Fibroblast of lung (primary cell): ENCODE measurements around the gene GNG12. TPM values are rescaled to one million over a fixed set of nuclear protein-coding genes. Genes with fewer than 3 reads are reported as not detected.

Experiments used
- DNase-seq, 2 donors: peaks; one replicate each; pipeline versions ENCODE4 v3.0.0 to v3.0.0-alpha.2; 2010; ENCODE audit warnings: low read depth in 2 of 2
- H2AFZ ChIP-seq: 2 replicates; pipeline ENCODE4 v1.5.1; 2012; ENCODE audit warnings: low read length, control low read depth, inconsistent platforms
- H3K27ac ChIP-seq: 2 replicates; pipeline ENCODE4 v1.5.1; 2011; ENCODE audit warnings: low read length, control low read depth; ENCODE audit not compliant: insufficient read depth
- H3K27me3 ChIP-seq: 2 replicates; pipeline ENCODE4 v1.5.1; 2011; ENCODE audit warnings: mild to moderate bottlenecking, low read length; ENCODE audit not compliant: control insufficient read depth, insufficient read depth
- H3K36me3 ChIP-seq: 2 replicates; pipeline ENCODE4 v1.5.1; 2011; ENCODE audit warnings: low read length; ENCODE audit not compliant: control insufficient read depth, insufficient read depth
- H3K4me1 ChIP-seq: 2 replicates; pipeline ENCODE4 v1.5.1; 2011; ENCODE audit warnings: low read length; ENCODE audit not compliant: control insufficient read depth, insufficient read depth; ENCODE audit errors: extremely low read depth
- H3K4me2 ChIP-seq: 2 replicates; pipeline ENCODE4 v1.5.1; 2011; ENCODE audit warnings: low read length, control low read depth; ENCODE audit not compliant: insufficient read depth; ENCODE audit errors: extremely low read depth
- H3K4me3 ChIP-seq, 4 experiments: fragments of 200-600 bp in 1 of 4; sonication (generic) in 1 of 4; replicated peaks in 1 of 4; 2 replicates each; pipeline ENCODE4 v1.5.1; 2011 to 2016; ENCODE audit warnings: low read length in 4 of 4, low read depth in 3 of 4, mild to moderate bottlenecking in 3 of 4, control low read depth in 2 of 4, inconsistent platforms in 1 of 4, mixed read lengths in 1 of 4; ENCODE audit not compliant: insufficient read depth in 1 of 4; ENCODE audit errors: control extremely low read depth in 1 of 4
- H3K79me2 ChIP-seq: 2 replicates; pipeline ENCODE4 v1.5.1; 2012; ENCODE audit warnings: mild to moderate bottlenecking, low read length, inconsistent platforms; ENCODE audit not compliant: control insufficient read depth, insufficient read depth
- H3K9ac ChIP-seq: 2 replicates; pipeline ENCODE4 v1.5.1; 2011; ENCODE audit warnings: mild to moderate bottlenecking, low read length, control low read depth; ENCODE audit not compliant: insufficient read depth
- H3K9me3 ChIP-seq: 2 replicates; pipeline ENCODE4 v1.5.1; 2012; ENCODE audit warnings: low read depth, low read length; ENCODE audit not compliant: control insufficient read depth, insufficient read depth
- H4K20me1 ChIP-seq: 2 replicates; pipeline ENCODE4 v1.5.1; 2011; ENCODE audit warnings: low read length; ENCODE audit not compliant: control insufficient read depth, insufficient read depth; ENCODE audit errors: extremely low read depth
- CTCF ChIP-seq, 2 donors: IDR thresholded peaks in 1 of 2; conservative IDR thresholded peaks in 1 of 2; 1 replicate in 1 of 2; 2 replicates in 1 of 2; pipeline ENCODE4 v1.5.1; 2011 to 2012; ENCODE audit warnings: low read length in 2 of 2, control low read depth in 1 of 2, inconsistent platforms in 1 of 2, low read depth in 1 of 2, mild to moderate bottlenecking in 1 of 2
- EZH2 ChIP-seq: IDR thresholded peaks from 2 replicates; pipeline ENCODE4 v1.5.1; 2012; ENCODE audit warnings: low read length, control low read depth, mild to moderate bottlenecking; ENCODE audit errors: missing control alignments
- polyA plus RNA-seq, 2 donors: library from polyadenylated mRNA; depleted of rRNA in 1 of 2; stranded (reverse) in 1 of 2; unstranded in 1 of 2; fragments of >200 nt; gene quantifications; 2 replicates each; pipeline ENCODE4 v1.2.1, GENCODE V29; 2011 to 2012; ENCODE audit warnings: missing spikeins in 1 of 2
- total RNA-seq: library from RNA; depleted of rRNA; stranded (reverse); fragments of >200 nt; gene quantifications from 2 replicates; pipeline ENCODE4 v1.2.1, GENCODE V29; 2014

The GNG12 gene
- total and polyA plus RNA-seq, 2 donors (not counting 1 experiment from before 2014, with no cell fraction given): 127 to 241 TPM

- H3K27ac ChIP-seq: no peak overlapping the region
- no peak overlapping the region for H3K4me3 ChIP-seq
- no peak overlapping the region for H3K4me2 ChIP-seq
- H3K27me3 ChIP-seq: peaks cover 1% of the 10 kb centered on the region
- H4K20me1 ChIP-seq: no peaks in the 10 kb centered on the region
- H3K9ac ChIP-seq: no peak overlapping the region
- H3K9me3 ChIP-seq: no peaks in the 10 kb centered on the region
- H3K36me3 ChIP-seq: no peaks in the 10 kb centered on the region
- no peak overlapping the region for H2AFZ ChIP-seq
- H3K79me2 ChIP-seq: no peaks in the 10 kb centered on the region
- TF ChIP-seq CTCF (conservative IDR thresholded peaks at IDR 0.05 in 1 of 2, IDR thresholded peaks at IDR 0.05 in 1 of 2; ENCODE audit: low read depth in 1 of 2, low read length in 2 of 2) (no peak), EZH2 (no peak)
- no peak for DNase-seq
- H3K4me1 ChIP-seq: no peaks in the 10 kb centered on the region
These were observed 177.7 kb downstream of the GNG12 start for GRCh38 chr1:67655581-67655980.

- Histone ChIP-seq H4K20me1 (no peaks in the 10 kb centered on the region), H3K4me2 (no peak overlapping the region), H3K27me3 (no peaks in the 10 kb centered on the region), H3K27ac (no peak overlapping the region), H3K79me2 (no peaks in the 10 kb centered on the region), H3K4me1 (peaks cover 5% of the 10 kb centered on the region), H2AFZ (no peak overlapping the region), H3K4me3 (no peak overlapping the region), H3K36me3 (no peaks in the 10 kb centered on the region), H3K9ac (no peak overlapping the region), H3K9me3 (no peaks in the 10 kb centered on the region)
- TF ChIP-seq EZH2 (no peak), CTCF (conservative IDR thresholded peaks at IDR 0.05 in 1 of 2, IDR thresholded peaks at IDR 0.05 in 1 of 2; ENCODE audit: low read depth in 1 of 2, low read length in 2 of 2) (no peak)
- DNase-seq: no peak
These were observed 180.0 kb downstream of the GNG12 start for GRCh38 chr1:67653304-67653703.

- no peak overlapping the region for H3K27ac ChIP-seq
These were observed 180.5 kb downstream of the GNG12 start for GRCh38 chr1:67652800-67653199.

More at GRCh38 chr1:67652800-67653199, 180.5 kb downstream of the GNG12 start:
- Histone ChIP-seq H3K79me2 (no peaks in the 10 kb centered on the region), H3K36me3 (no peaks in the 10 kb centered on the region), H2AFZ (no peak overlapping the region), H3K4me2 (no peak overlapping the region), H4K20me1 (no peaks in the 10 kb centered on the region), H3K4me1 (peaks cover 5% of the 10 kb centered on the region), H3K9me3 (no peaks in the 10 kb centered on the region), H3K27me3 (no peaks in the 10 kb centered on the region), H3K9ac (no peak overlapping the region), H3K4me3 (no peak overlapping the region)
- DNase-seq: peak; percentile 78 to 80
- no peak for TF ChIP-seq EZH2
- TF ChIP-seq CTCF (conservative IDR thresholded peaks at IDR 0.05 in 1 of 2, IDR thresholded peaks at IDR 0.05 in 1 of 2; ENCODE audit: low read depth in 1 of 2, low read length in 2 of 2): no peak

Other genes with a start within 250 kb of the GNG12 start
- gene GADD45A, start 148.3 kb downstream of the GNG12 start, total RNA-seq: 70.1 and 133 TPM in 2 replicates
- gene GADD45A, start 148.3 kb downstream of the GNG12 start, polyA plus RNA-seq: 41.7 and 63.3 TPM in 2 replicates
- 1.5 and 1.8 TPM in 2 replicates for gene DIRAS3, start 217.2 kb upstream of the GNG12 start, total RNA-seq
- gene DIRAS3, start 217.2 kb upstream of the GNG12 start, polyA plus RNA-seq: 2.9 and 6.5 TPM in 2 replicates